ENCODE measurements around the gene ANKMY2.

The ANKMY2 gene

GRCh38 chr7:16550671-16551070 lies 94.9 kb downstream of the ANKMY2 start:
- CTCF ChIA-PET, result interaction anchor here (0.6 to 1.4 kb wide), 3 partner anchors 14 to 479 kb away, joined by 3 to 7 read pairs (median 3); no protein-coding TSS in a partner anchor
- Histone ChIP-seq H3K4me3 (ENCODE audit: low read depth, low read length) (no peak overlapping the region), H3K9me3 (ENCODE audit: control insufficient read depth, insufficient read depth, low read depth, low read length) (no peaks in the 10 kb centered on the region), H3K36me3 (ENCODE audit: control insufficient read depth in 2 of 2, insufficient read depth in 1 of 2, low read length in 2 of 2) (no peaks in the 10 kb centered on the region), H3K4me1 (ENCODE audit: control insufficient read depth, insufficient read depth, low read length) (no peaks in the 10 kb centered on the region), H3K27ac (ENCODE audit: extremely low read depth, low read depth, low read length) (no peak overlapping the region)
- POLR2A ChIA-PET, result no interaction called here
- TF ChIP-seq GLI2 (tag by site-specific recombination; IDR thresholded peaks at IDR 0.05; ENCODE audit: borderline replicate concordance, low read depth) (no peak), ZNF645 (tag by site-specific recombination; IDR thresholded peaks at IDR 0.05) (no peak), ZNF324 (tag by site-specific recombination; IDR thresholded peaks at IDR 0.05) (no peak), ZNF404 (tag by site-specific recombination; IDR thresholded peaks at IDR 0.05) (no peak), BCL11A (tag by site-specific recombination; IDR thresholded peaks at IDR 0.05; ENCODE audit: low read depth) (no peak), EGR2 (tag by site-specific recombination; IDR thresholded peaks at IDR 0.05; ENCODE audit: low read depth) (no peak), ZFHX2 (tag by site-specific recombination; conservative IDR thresholded peaks at IDR 0.05) (no peak), ZBTB20 (tag by site-specific recombination; IDR thresholded peaks at IDR 0.05) (no peak), ZNF169 (tag by site-specific recombination; IDR thresholded peaks at IDR 0.05) (no peak), YY1 (tag by site-specific recombination; IDR thresholded peaks at IDR 0.05) (no peak), ZNF174 (tag by site-specific recombination; IDR thresholded peaks at IDR 0.05) (no peak), ZNF354C (tag by site-specific recombination; IDR thresholded peaks at IDR 0.05; ENCODE audit: borderline replicate concordance, low read depth) (no peak), ZBTB8A (tag by site-specific recombination; IDR thresholded peaks at IDR 0.05) (no peak)
- TF ChIP-seq, protein P1, sequence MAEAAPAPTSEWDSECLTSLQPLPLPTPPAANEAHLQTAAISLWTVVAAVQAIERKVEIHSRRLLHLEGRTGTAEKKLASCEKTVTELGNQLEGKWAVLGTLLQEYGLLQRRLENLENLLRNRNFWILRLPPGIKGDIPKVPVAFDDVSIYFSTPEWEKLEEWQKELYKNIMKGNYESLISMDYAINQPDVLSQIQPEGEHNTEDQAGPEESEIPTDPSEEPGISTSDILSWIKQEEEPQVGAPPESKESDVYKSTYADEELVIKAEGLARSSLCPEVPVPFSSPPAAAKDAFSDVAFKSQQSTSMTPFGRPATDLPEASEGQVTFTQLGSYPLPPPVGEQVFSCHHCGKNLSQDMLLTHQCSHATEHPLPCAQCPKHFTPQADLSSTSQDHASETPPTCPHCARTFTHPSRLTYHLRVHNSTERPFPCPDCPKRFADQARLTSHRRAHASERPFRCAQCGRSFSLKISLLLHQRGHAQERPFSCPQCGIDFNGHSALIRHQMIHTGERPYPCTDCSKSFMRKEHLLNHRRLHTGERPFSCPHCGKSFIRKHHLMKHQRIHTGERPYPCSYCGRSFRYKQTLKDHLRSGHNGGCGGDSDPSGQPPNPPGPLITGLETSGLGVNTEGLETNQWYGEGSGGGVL (tag by site-specific recombination; IDR thresholded peaks at IDR 0.05), result no peak
- TF ChIP-seq, protein P2, sequence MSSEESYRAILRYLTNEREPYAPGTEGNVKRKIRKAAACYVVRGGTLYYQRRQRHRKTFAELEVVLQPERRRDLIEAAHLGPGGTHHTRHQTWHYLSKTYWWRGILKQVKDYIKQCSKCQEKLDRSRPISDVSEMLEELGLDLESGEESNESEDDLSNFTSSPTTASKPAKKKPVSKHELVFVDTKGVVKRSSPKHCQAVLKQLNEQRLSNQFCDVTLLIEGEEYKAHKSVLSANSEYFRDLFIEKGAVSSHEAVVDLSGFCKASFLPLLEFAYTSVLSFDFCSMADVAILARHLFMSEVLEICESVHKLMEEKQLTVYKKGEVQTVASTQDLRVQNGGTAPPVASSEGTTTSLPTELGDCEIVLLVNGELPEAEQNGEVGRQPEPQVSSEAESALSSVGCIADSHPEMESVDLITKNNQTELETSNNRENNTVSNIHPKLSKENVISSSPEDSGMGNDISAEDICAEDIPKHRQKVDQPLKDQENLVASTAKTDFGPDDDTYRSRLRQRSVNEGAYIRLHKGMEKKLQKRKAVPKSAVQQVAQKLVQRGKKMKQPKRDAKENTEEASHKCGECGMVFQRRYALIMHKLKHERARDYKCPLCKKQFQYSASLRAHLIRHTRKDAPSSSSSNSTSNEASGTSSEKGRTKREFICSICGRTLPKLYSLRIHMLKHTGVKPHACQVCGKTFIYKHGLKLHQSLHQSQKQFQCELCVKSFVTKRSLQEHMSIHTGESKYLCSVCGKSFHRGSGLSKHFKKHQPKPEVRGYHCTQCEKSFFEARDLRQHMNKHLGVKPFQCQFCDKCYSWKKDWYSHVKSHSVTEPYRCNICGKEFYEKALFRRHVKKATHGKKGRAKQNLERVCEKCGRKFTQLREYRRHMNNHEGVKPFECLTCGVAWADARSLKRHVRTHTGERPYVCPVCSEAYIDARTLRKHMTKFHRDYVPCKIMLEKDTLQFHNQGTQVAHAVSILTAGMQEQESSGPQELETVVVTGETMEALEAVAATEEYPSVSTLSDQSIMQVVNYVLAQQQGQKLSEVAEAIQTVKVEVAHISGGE (tag by site-specific recombination; conservative IDR thresholded peaks at IDR 0.05; ENCODE audit: low read depth), result no peak
- TF ChIP-seq, protein P3, sequence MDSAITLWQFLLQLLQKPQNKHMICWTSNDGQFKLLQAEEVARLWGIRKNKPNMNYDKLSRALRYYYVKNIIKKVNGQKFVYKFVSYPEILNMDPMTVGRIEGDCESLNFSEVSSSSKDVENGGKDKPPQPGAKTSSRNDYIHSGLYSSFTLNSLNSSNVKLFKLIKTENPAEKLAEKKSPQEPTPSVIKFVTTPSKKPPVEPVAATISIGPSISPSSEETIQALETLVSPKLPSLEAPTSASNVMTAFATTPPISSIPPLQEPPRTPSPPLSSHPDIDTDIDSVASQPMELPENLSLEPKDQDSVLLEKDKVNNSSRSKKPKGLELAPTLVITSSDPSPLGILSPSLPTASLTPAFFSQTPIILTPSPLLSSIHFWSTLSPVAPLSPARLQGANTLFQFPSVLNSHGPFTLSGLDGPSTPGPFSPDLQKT (IDR thresholded peaks at IDR 0.05; ENCODE audit: borderline replicate concordance, low read depth, low read length), result no peak
